GM18507 (cell line): ENCODE results near the gene PTPRD.

ENCODE experiments used
- DNase-seq: peaks from one replicate; pipeline ENCODE4 v3.0.0; 2011; ENCODE audit warnings: low read depth; ENCODE audit not compliant: insufficient read length; ENCODE audit errors: extremely low spot score
- FAIRE-seq: peaks from 2 replicates; lab custom pipeline; 2011; peaks lifted over from hg19 to GRCh38; lab: Jason Lieb, UNC

Gene PTPRD

DNA sequence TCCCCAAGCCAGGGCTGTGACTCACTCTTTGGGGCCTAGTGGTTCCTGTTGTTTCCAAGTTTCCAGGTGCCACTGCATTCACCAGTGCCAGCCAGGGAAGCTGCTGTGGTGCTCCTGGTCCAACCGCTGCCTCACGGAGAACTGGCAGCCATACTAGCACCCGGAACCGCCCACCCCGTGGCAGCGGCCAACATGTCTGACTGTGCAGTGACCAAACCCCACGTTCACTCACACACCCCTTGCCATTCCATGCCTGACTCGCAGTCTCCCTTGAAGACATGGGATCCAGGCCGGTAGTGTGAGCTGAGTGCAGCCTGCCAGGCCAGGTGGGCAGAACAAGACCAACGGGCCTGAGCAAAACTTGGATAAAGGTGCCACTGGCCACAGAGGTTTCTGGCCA, 1968.2 kb downstream of the PTPRD start:
- FAIRE-seq, result no peak

DNA sequence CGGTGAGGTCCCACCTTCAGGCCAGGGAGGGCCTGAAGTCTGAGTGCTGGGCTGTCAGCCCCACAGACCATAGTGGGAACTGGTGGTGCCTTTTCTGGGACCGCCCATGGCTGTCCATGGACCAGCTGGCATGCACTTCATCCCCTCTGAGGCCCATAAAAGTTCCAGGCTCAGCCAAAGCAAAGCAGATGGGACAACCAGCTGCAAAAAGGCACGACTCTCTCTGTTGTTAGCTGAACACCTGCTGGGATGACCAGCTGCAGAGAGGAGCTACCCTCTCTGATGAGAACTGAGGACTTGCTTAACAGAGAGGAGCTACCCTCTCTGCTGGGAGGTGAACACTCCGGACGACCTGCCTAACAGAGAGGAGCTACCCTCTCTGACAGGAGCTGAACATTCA, 1968.9 kb downstream of the PTPRD start:
- FAIRE-seq, result no peak
- no peak for DNase-seq

More for the DNA sequence above, 1968.2 kb downstream of the PTPRD start:
- no peak for DNase-seq

DNA sequence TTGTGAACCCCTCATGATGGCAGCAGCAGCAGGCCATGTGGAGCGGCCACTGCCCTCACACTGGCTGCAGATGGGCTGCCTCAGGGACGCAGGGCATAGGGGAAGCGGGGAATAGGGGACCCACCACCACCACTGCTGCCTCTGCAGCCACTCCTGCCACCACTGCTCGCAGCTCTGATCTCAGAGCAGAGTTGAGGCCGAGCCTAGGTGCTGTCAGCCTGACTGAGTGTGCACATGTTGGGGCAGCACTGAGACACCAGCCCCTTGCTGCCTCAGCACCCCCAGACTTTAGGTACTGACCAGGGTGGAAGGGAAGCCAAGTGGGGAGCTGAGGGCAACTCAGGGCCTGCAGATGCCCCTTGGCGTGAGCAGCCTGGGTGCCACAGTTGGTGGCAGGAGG, 1969.3 kb downstream of the PTPRD start:
- no peak for DNase-seq
- no peak for FAIRE-seq

DNA sequence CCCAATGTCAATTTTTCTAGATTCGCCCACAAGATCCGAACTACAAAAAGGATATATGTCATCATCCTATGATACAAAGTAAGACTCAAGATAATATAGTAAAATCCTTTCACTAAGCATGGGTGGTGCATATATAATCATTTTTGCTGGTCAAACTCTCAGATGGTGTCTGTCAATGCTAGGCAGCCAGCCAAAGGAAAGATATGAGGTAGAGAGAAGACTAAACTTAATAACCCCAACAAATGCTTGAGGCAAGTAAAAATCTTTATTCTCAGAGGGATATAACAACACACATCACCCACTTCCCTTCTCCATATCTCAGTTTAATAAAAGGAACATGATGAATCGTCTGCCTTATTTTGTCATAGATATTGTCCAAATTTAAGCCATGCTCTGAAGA, 1972.0 kb downstream of the PTPRD start:
- DNase-seq (no peak), FAIRE-seq (no peak)

DNA sequence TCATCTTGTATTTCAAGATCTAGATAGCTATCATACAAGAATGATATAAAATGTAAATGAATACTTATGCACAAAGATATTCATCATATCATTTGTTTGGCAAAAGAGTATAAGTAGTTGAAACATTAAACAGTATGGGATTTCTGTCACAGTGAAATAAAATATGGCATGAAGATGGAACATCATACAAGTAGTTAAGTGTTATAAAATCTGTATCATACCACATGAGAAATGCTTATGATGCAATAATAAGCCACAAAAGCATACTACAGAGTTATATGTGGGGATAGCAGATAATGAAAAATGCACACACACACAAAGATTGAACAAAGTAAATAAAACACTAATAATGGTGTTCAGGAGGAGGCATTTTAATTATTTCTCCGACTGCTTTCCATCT, 1975.2 kb downstream of the PTPRD start:
- DNase-seq (no peak), FAIRE-seq (no peak)

DNA sequence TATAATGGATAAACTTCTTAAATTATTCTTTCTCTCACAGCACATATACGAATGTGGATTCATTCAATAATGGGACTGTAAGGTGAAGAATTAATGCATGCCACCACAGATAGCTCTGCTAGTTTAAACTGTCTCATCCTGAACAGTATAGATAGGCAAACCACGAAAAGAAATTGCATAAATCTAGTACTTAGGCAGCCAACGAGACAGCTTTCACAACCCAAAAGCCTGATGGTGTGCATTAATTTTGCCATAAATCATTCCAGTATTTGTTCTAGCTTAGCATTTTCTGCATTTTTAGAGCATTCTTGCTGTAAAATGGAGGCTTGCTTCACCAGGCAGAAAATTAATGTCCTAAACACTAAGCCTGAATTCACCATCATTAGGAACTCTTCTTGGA, 1979.0 kb downstream of the PTPRD start:
- no peak for FAIRE-seq

DNA sequence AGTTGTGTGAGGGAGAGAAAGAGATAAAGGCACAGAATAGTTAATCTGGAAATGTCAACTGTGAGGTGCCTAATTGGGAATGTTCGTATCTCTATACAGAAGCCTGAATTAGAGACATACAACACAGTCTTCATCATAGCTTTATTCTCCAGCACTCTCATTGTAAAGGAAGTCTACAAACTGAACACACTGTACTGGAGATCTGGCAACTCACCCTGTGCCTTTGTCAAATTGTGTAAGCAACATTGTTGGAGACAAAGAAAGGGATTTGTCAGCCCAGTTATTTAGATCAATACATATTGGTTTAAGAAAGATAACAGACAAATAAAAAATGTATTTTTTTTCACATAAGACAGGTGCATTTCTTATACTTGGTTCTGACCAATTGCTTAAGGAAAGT, 1980.3 kb downstream of the PTPRD start:
- DNase-seq (no peak), FAIRE-seq (no peak)

More for the DNA sequence above, 1979.0 kb downstream of the PTPRD start:
- no peak for DNase-seq

DNA sequence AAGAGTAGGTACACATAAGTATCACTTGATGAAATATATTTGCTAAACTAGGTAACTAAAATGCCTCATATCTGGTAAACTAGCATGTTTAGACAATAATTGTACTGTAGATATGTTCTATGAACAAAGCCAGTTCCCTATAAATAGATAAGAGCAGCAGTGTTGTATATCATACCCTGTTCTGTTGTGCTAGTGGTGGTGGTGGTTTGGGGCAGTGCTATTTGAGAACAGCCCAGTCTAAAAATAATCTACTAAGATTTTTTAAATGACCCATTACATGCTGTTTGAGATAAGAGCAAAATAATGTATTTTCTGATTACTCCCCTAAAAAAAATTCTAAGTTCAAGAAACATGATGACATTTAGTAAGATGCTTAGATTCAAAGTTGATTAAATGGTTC, 1984.0 kb downstream of the PTPRD start:
- no peak for DNase-seq
- no peak for FAIRE-seq

DNA sequence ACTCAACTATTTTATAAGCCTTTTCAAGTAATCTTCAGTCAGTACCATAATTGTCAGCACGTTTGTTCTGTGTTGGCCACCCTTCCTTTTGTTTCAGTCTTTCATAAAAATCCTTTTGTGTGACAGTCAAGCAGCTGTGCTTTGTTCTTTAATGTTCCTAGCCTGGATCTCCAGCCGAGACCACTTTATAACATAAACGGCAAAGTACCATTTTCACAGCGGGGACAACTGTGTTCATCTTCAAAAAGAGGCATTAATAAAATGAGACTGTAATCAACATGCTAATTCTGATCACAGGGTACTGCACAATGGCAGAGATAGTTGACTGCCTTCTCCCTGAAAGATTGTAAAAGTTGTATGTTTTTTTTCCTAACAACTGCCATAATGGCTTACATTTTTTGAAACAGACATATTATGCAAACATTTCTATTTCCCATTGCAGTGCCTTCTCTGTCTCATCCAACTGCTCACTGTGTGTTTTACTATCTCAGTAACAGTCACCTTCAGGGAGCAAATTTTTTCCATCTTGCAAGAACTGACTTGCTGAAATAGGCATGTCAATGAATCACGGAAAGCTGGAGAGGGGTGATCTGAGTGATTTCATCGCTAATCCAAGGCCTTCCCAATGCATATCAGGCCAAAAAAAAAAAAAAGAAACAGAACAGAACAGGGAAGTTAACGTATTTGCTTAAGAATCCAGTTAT, 1984.7 kb downstream of the PTPRD start:
- DNase-seq (no peak), FAIRE-seq (no peak)

DNA sequence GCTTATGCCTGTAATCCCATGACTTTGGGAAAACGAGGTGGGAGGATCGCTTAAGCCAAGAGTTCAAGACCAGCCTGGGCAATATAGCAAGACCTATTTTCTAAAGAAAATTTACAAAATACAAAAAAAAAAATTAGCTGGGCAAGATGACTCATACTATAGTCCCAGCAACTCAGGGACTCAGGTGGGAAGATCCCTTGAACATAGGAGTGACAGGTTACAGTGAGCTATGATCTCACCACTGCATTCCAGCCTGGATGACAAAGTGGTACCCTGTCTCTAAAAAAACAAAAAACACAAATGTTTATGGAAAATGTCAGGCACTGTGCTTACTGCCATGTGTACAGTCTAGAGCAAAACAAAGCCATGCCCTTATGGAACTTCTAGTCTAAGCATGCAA, 1989.9 kb downstream of the PTPRD start:
- FAIRE-seq, result no peak
- DNase-seq, result no peak

DNA sequence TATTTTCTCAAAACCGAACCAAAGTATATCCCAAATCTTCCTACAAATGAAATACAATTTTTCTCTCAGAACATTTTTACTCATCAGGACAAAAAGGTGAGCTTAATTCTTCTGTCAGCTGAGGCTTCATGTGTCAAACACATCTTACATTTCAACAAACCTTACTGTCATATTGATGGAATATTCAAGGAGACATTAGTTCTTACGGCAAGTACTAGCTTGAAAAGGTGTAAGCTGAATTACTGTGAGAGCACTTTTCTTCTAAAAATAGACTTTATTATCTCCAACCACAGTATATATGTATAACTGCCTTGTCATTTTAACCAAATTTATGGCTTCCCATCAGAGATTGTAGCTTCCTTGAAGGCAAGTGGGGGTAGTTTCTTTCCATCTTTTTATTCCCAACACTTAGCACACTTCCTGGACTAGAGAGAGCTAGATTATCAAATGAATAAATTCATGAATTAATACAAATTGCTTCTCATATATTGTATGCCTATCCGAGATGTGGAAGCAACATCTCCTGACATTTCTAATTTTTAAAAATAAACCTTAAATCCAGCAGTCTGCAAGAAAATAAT, 1990.5 kb downstream of the PTPRD start:
- no peak for FAIRE-seq
- DNase-seq, result no peak

DNA sequence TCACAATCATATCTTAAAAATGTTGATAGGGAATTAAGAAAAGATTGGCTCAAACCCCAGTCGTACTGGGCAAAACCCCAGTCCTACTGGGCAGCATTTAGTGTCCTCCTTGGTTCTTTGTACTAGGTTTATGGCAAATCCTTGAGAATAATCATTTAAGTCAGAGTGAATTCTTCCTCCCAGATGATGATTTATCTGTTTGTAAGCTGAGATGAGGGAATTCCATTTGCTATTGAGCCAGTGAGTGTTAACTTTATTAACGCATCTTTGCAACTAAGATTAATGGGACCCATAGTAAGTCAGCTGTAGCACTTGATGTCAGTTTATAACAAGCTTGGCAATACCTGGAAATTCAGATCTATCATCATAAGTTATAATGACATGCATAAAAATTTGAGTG, 1991.4 kb downstream of the PTPRD start:
- FAIRE-seq (no peak), DNase-seq (no peak)

DNA sequence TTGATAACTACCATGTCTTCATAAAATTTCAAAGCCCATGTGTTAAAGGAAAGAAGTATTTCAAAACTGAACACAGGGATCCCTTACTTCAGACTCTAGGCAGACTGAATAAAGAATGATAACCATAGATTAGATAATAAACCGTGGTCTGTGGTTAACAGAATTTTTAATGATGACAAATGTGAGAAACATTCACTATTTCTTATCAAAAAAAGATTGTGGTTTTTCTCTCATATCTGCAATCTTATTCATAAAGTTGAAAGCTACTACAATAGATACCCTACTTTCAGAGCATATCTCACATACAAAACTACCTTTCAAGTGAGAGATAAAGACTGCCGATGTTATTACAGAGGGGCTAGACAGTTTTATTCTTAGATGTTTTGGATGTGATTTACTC, 1996.4 kb downstream of the PTPRD start:
- no peak for DNase-seq
- FAIRE-seq, result no peak

DNA sequence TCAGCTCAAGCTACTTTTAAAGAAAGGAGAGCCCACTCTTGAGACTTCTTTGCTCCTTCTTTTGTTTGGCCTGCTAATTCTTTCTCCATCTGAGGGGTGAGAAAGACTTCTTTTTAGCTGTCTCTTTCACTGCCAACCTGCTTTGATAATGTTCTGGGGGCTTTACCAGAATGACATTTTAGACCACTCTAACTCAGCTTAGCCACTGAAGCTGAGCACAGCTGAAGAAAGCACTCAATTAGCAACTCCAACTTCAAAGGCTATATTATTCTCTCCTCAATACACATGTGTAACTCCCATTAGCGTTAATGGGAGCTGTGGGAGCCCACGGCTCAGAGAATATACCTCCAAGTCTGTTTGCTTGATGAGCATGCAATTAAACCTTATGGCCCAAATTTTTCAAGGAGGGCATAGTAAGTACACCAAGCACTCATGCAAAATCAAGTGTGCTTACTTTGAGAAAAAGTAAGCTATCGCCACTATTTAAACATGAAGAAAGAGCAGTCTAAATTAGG, 1997.8 kb downstream of the PTPRD start:
- FAIRE-seq (no peak), DNase-seq (no peak)

DNA sequence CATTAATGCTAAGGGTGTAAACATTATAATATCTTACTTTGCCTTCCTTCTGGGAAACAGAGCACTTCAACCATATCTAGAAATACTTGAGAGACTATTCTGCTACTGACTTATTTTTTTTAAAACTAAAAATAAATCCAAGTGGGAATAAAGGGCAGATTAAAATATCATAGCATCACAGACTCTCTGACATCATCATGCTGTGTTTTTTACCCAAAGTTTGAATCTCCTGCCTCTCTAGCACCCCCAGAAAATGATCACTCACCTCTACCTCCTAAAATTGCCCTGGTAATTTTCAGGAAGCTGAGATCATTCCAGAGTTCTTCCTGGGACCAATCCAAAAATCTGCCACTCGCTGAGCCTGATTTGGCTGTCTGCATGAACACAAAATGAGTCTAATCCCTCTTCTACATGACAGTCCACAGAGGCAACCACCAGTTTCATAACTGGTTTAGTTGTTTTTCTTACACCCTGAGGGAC, 1999.4 kb downstream of the PTPRD start:
- DNase-seq, result no peak
- FAIRE-seq, result no peak

DNA sequence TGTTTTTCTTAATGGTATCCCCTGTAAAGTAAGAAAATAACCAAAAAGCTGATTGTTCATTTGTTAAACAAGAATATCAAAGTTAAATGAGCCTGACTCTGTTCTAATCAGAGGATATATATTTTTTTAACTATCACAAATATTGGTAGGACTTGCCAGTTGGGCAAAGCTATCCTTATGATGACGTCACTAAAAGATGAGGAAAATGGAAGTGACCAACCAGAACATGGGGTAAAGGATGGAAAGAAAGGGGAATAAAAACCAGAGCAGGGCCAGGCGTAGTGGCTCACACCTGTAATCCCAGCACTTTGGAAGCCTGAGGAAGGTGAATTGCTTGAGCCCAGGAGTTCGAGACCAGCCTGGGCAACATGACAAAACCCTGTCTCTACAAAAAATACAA, 2001.6 kb downstream of the PTPRD start:
- FAIRE-seq, result no peak

DNA sequence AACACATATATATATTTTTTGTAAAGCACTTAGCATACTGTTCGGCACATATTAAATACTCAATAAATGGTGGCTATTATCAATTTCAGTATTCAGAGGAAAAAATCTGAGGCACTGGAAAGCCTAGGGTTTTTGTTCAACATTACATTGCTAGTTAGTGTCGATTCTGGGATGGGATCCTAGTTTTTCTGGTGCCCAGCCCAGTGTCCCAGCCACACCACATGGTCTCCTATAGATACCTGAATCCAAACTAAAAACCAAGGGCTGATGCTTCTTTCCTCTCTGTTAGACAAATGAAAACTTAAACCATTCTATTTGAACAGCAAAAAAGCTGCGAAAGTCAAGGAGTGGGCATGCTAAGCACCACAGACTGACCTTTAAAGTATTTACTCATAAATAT, 2002.5 kb downstream of the PTPRD start:
- FAIRE-seq, result no peak
- DNase-seq, result no peak

More for the DNA sequence above, 2001.6 kb downstream of the PTPRD start:
- no peak for DNase-seq

DNA sequence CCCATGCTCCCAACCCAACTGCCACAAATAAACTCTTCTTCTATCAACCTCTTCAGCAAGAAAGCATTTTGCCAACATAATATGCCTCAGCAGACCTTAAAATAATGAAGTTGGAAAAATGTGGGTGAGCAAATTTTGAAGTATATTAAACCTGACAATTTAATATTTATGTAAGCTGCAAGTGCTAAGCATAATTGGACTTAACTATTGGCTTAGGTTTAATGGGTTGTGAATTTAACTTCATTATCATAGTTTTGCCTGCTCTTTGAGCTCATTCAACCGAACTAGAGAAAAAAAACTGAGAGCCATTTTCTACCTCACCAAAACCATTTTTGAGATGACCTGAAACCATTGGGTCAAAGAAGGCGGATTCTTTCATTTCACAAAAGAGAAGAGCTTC, 2007.7 kb downstream of the PTPRD start:
- no peak for DNase-seq
- no peak for FAIRE-seq

DNA sequence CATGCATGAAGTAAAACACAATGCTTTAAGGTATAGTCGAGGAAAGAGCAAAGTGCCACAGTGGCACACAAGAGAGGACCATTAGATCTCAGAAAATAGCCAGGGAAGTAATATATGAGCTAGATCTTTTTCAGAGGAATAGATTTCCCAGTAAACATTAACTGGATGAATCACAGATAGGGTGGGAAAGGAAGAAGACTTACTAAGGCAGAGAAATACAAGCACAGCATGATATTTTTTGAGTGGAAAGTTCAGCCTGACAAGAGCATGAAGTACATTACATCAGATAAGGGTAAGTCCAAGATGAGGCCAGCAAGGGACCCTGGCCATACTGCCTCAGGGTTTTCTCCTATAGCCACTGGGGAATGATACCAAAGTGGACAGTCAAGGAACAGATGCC, 2008.6 kb downstream of the PTPRD start:
- no peak for FAIRE-seq
- no peak for DNase-seq

DNA sequence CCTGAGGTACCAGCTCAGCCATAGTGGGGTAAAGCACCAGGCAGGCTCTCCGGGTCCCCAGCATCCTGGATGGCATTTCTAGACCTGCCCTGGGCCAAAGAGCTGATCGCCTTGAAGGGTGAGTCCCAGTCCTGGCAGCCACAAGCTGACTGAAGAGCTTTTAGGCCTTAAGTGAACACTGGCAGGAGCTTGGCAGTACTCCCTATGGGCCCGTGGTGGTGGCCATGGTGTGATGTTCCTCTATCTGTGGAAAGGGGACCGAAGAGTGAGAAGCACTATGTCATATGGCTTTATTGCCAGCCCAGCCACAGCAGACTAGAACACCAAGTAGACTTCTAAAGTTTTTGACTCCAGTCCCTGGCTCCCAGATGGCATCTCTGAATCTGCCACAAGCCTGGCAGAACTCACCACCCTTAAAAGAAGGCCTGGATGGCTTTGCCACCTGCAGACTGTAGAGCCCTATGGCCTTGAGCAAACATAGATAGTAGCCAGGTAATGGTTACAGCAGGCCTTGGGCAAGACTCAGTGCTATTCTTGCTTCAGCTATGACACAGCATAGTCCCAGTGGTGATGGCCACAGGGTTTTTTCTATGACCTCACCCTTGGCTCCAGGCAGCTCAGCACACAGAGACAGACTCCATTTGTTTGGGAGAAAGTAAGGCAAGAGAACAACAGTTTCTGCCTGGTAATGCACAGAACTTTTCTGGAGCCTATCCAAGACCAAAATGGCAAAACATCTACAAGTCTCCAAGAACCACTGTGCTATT, 2011.7 kb downstream of the PTPRD start:
- DNase-seq (no peak), FAIRE-seq (no peak)

DNA sequence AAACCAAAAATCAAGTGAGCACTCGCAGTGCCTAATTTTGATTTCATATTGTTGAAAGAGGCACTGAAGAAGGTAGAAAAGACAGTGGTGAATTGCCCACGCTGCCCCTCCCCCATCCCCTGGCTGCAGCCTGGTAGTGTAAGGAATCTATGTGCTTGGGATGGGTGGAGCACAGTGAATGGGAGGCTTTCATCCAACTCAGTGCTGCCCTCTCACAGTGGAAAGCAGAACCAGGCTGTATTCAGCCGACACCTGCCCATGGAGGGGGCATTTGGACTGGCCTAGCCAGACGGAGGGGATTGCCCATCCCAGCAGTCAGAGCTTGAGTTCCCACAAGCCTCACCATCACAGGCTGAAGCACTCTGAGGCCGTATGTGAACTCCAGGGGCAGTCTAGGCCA, 2012.9 kb downstream of the PTPRD start:
- FAIRE-seq, result no peak
- no peak for DNase-seq
